ENCODE measurements around the gene TAMALIN.

DNA sequence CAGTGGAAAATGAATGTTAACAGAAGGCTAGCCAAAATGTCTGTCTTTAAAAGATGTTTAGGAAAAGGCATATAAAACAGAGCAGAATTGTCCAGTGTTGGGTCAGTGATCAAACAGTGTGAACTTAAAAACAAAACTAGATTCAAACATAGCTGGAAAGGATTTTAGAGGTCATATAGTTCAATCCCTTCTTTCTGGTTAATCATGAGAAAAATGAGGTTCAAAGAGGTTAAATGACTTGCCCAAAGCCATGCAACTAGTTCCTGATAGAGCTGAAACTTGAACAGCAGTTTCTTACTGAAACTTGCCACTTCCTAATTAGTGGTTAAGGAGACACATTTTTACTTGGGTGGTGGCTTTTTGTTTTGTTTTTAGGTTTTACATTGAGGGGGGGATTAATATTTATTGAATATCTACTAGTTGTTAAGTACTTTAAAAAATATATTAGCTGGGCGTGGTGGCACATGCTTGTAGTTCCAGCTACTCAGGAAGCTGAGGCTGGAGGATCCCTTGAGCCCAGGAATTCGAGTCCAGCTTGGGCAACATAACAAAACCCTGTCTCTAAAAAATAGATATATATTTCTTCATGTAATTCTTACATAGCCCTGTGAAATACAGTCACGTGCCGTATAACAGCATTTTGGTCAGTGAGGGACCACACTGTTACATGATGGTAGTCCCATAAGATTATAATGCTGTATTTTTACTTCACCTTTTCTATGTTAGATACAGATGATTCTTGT, 34.9 kb upstream of the TAMALIN start:
- TF ChIP-seq, protein P1, sequence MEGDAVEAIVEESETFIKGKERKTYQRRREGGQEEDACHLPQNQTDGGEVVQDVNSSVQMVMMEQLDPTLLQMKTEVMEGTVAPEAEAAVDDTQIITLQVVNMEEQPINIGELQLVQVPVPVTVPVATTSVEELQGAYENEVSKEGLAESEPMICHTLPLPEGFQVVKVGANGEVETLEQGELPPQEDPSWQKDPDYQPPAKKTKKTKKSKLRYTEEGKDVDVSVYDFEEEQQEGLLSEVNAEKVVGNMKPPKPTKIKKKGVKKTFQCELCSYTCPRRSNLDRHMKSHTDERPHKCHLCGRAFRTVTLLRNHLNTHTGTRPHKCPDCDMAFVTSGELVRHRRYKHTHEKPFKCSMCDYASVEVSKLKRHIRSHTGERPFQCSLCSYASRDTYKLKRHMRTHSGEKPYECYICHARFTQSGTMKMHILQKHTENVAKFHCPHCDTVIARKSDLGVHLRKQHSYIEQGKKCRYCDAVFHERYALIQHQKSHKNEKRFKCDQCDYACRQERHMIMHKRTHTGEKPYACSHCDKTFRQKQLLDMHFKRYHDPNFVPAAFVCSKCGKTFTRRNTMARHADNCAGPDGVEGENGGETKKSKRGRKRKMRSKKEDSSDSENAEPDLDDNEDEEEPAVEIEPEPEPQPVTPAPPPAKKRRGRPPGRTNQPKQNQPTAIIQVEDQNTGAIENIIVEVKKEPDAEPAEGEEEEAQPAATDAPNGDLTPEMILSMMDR (IDR thresholded peaks at IDR 0.05), result no peak
- no peak for TF ChIP-seq POLR2A (IDR thresholded peaks at IDR 0.05)

All from thyroid gland (tissue), 4 donors.